ENCODE results near the gene HSPA9. TPM values are rescaled to one million over a fixed set of nuclear protein-coding genes. Genes with fewer than 3 reads are reported as not detected.

The HSPA9 gene
- total RNA-seq = 875 and 937 TPM in 2 replicates

DNA sequence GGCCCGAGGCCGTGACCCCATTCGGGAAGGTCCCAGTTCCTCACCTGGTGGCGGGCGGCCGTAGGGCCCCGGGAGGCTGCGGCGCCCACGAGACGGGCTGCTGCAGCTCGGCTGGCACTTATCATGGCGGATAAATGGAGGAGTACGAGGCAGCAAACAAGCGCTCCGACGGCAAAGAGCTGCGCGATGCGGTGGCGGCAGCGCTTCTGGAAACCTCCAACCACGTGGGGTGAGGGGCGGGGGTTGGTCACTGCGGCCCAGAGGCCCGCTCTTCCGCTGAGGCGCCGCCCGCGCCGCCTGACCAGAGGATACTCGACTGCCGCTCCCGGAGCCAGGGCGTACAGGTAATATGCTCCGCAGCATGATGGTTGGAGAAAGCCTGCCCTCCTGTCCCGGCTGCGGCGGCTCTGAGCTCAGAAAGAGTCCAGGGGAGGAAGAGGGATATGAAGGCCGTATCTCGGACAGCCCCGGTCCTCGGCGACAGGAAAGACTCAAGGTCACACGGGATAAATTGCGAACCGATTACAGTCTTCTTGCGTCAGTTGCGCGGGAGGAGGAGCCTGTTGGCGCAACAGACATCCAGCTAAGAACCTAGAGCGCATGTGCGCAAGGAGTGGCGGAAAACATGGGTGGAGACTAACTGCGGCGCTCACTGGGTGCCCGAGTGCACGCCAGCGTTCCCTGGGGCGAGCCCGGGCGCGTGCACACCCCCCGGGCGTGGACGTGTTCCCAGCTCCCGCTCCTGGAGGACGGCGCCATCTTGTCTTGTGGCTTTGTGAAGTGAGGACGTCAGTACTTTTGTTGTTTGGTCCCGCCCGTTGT is at the start of gene HSPA9:
Gene HSPA9, minus strand, starts transcription at position 208 of the 822 bp plus-strand sequence. Its CDS starts 83 bp downstream, at position 125.

DNA sequence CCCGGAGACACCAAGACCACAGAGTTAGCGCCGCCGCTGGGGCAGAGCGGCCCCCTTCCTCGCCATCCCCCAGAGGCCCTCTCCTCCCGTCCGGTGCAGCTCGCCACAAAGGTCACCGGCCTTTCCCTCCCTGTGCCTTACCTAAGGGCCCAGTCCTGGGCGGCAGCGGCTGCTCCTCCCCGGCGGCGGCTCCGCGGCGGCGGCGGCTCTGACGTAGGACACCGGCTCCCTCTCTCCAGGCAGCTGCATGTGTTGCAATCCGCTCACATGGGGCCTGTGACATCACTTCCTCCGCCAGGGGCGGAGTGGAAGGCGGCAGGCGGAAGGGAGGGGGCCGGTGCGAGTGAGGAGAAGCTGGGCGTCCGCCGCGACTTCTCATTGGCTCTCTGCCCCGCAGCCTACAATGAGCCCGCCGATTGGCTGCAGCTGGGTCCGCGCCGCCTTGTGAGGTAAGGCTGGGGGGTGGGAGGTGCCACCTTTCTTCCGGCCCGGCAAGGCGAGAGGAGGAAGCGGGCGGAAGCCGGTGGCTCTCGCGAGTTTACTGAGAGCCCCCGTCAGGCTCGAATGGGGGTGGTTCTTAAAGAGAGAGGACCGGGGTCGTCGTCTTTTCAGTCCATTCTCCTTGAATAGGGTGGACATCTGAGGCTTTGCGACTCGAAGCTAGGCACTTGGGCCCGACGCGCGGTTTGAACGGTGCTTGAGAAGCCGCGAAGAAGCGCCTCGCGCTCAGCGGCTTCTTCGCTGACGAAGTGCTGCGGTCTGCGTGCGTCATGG is 32.1 kb downstream of the HSPA9 start, which contains the start of gene ETF1:
Gene ETF1, minus strand, starts transcription at position 281 of the 774 bp plus-strand sequence. CDS start 318 bp downstream, outside the sequence.

Other genes with a start within 250 kb of the HSPA9 start
- gene CDC25C, start 243.6 kb downstream of the HSPA9 start, total RNA-seq = 0.07 and 0.34 TPM in 2 replicates
- gene FAM53C, start 237.1 kb downstream of the HSPA9 start, total RNA-seq = 22.2 and 25.4 TPM in 2 replicates
- gene KDM3B, start 222.7 kb downstream of the HSPA9 start, total RNA-seq = 40.0 and 64.7 TPM in 2 replicates
- 0.34 and 2.8 TPM in 2 replicates for gene REEP2, start 136.3 kb downstream of the HSPA9 start, total RNA-seq
- 11.3 and 45.4 TPM in 2 replicates for gene EGR1, start 109.9 kb downstream of the HSPA9 start, total RNA-seq
- gene ETF1, start 32.2 kb downstream of the HSPA9 start, total RNA-seq = 211 and 273 TPM in 2 replicates
- 486 and 511 TPM in 2 replicates for gene CTNNA1, start 178.0 kb upstream of the HSPA9 start, total RNA-seq

Data from nasal cavity respiratory epithelium epithelial cell of viscerocranial mucosa (primary cell).